ENCODE results near the gene ANXA11.

GRCh38 chr10:80211786-80212185, 6.4 kb upstream of the ANXA11 start:
- TF ChIP-seq CREB1 (IDR thresholded peaks at IDR 0.05; ENCODE audit: low read depth): no peak
- TF ChIP-seq YY1 (IDR thresholded peaks at IDR 0.05; ENCODE audit: low read depth): no peak
- no peak for TF ChIP-seq TEAD4 (IDR thresholded peaks at IDR 0.05)
- no peak for TF ChIP-seq TAF1 (IDR thresholded peaks at IDR 0.05; ENCODE audit: low read depth)
- TF ChIP-seq EP300 (IDR thresholded peaks at IDR 0.05; ENCODE audit: borderline replicate concordance): no peak
- no peak for TF ChIP-seq FOXM1 (IDR thresholded peaks at IDR 0.05; ENCODE audit: borderline replicate concordance, low read depth)
- no peak for TF ChIP-seq MAX (IDR thresholded peaks at IDR 0.05)
- no peak for TF ChIP-seq RAD21 (IDR thresholded peaks at IDR 0.05; ENCODE audit: low read depth)
- TF ChIP-seq REST (IDR thresholded peaks at IDR 0.05; ENCODE audit: low read depth): no peak

All from Ishikawa (cell line).